HEK293 (cell line): ENCODE results near the gene PYGO2.

Source experiments
- CTCF ChIA-PET: fragments of 350-600 bp; formaldehyde crosslinking; extraction: SDS; loops from one replicate; lab custom pipeline; 2021; ENCODE audit warnings: antibody characterized with exemption; lab: Yijun Ruan, JAX
- POLR2A ChIA-PET: fragments of 300-600 bp; formaldehyde crosslinking; extraction: SDS; loops from one replicate; lab custom pipeline; 2020; ENCODE audit warnings: antibody characterized with exemption, inconsistent platforms; lab: Yijun Ruan, JAX
- H3K27ac ChIP-seq: fragments of 200-500 bp; sonication (Bioruptor generic); 2 replicates; pipeline ENCODE4 v1.5.1; 2014; ENCODE audit warnings: low read depth, low read length, control low read depth, inconsistent platforms; ENCODE audit errors: extremely low read depth
- H3K36me3 ChIP-seq, 2 experiments: fragments of 200-500 bp in 1 of 2; sonication (Bioruptor generic) in 1 of 2; 1 replicate in 1 of 2; 2 replicates in 1 of 2; pipeline ENCODE4 v1.5.1; 2014 to 2017; ENCODE audit warnings: inconsistent platforms in 2 of 2, low read length in 2 of 2; ENCODE audit not compliant: control insufficient read depth in 2 of 2, insufficient read depth in 1 of 2
- H3K4me1 ChIP-seq: fragments of 200-500 bp; sonication (Bioruptor generic); 2 replicates; pipeline ENCODE4 v1.5.1; 2014; ENCODE audit warnings: mild to moderate bottlenecking, low read length, inconsistent platforms; ENCODE audit not compliant: control insufficient read depth, insufficient read depth
- H3K4me3 ChIP-seq: 2 replicates; pipeline ENCODE4 v1.5.1; 2011; ENCODE audit warnings: low read depth, mild to moderate bottlenecking, control low read depth, low read length, moderate library complexity
- H3K9me3 ChIP-seq: fragments of 200-500 bp; sonication (Bioruptor generic); 2 replicates; pipeline ENCODE4 v1.5.1; 2014; ENCODE audit warnings: low read depth, low read length, inconsistent platforms; ENCODE audit not compliant: control insufficient read depth, insufficient read depth
- ELK4 ChIP-seq: IDR thresholded peaks from 2 replicates; pipeline ENCODE4 v1.6.1; 2011; ENCODE audit warnings: mild to moderate bottlenecking, low read depth, low read length, borderline replicate concordance
- GLI2 ChIP-seq: fragments of 450-650 bp; formaldehyde crosslinking; IDR thresholded peaks from 2 replicates; pipeline ENCODE4; 2017; ENCODE audit warnings: missing biosample characterization, missing genetic modification characterization, low read depth, borderline replicate concordance
- KLF1 ChIP-seq: fragments of 450-650 bp; formaldehyde crosslinking; IDR thresholded peaks from 2 replicates; pipeline ENCODE4 v1.5.1; 2016; ENCODE audit warnings: missing biosample characterization, missing genetic modification characterization
- PRDM6 ChIP-seq: fragments of 450-650 bp; formaldehyde crosslinking; IDR thresholded peaks from 2 replicates; pipeline ENCODE4 v1.5.1; 2017; ENCODE audit warnings: missing biosample characterization, missing genetic modification characterization
- RBAK ChIP-seq: fragments of 450-650 bp; formaldehyde crosslinking; IDR thresholded peaks from 2 replicates; pipeline ENCODE4 v1.5.1; 2016; ENCODE audit warnings: missing biosample characterization, missing genetic modification characterization
- SCRT1 ChIP-seq: fragments of 450-650 bp; formaldehyde crosslinking; IDR thresholded peaks from 2 replicates; pipeline ENCODE4 v1.5.1; 2016; ENCODE audit warnings: missing biosample characterization, missing genetic modification characterization, borderline replicate concordance
- ZBTB1 ChIP-seq: fragments of 450-650 bp; formaldehyde crosslinking; IDR thresholded peaks from 2 replicates; pipeline ENCODE4 v1.5.1; 2016; ENCODE audit warnings: missing biosample characterization, missing genetic modification characterization
- ZBTB8A ChIP-seq: fragments of 450-650 bp; formaldehyde crosslinking; IDR thresholded peaks from 2 replicates; pipeline ENCODE4 v1.5.1; 2016; ENCODE audit warnings: missing biosample characterization, missing genetic modification characterization
- ZEB2 ChIP-seq: fragments of 450-650 bp; formaldehyde crosslinking; IDR thresholded peaks from 2 replicates; pipeline ENCODE4 v1.5.1; 2016; ENCODE audit warnings: missing biosample characterization, missing genetic modification characterization
- ZNF175 ChIP-seq: fragments of 450-650 bp; formaldehyde crosslinking; IDR thresholded peaks from 2 replicates; pipeline ENCODE4 v1.5.1; 2016; ENCODE audit warnings: missing biosample characterization, missing genetic modification characterization
- ZNF18 ChIP-seq: fragments of 450-650 bp; formaldehyde crosslinking; IDR thresholded peaks from 2 replicates; pipeline ENCODE4 v1.5.1; 2016; ENCODE audit warnings: missing biosample characterization, missing genetic modification characterization
- ZNF280D ChIP-seq: fragments of 450-650 bp; formaldehyde crosslinking; IDR thresholded peaks from 2 replicates; pipeline ENCODE4 v1.5.1; 2016; ENCODE audit warnings: missing biosample characterization, missing genetic modification characterization
- ZNF292 ChIP-seq: fragments of 450-650 bp; formaldehyde crosslinking; IDR thresholded peaks from 2 replicates; pipeline ENCODE4 v1.5.1; 2016; ENCODE audit warnings: low read depth, missing biosample characterization, missing genetic modification characterization, borderline replicate concordance
- ZNF311 ChIP-seq: fragments of 450-650 bp; formaldehyde crosslinking; IDR thresholded peaks from 2 replicates; pipeline ENCODE4 v1.5.1; 2017; ENCODE audit warnings: missing biosample characterization, missing genetic modification characterization, borderline replicate concordance
- ZNF335 ChIP-seq: fragments of 450-650 bp; formaldehyde crosslinking; conservative IDR thresholded peaks from 2 replicates; pipeline ENCODE4 v1.5.1; 2016; ENCODE audit warnings: missing biosample characterization, missing genetic modification characterization
- ZNF416 ChIP-seq: fragments of 450-650 bp; formaldehyde crosslinking; IDR thresholded peaks from 2 replicates; pipeline ENCODE4 v1.5.1; 2016; ENCODE audit warnings: missing biosample characterization, missing genetic modification characterization
- ZNF473 ChIP-seq: fragments of 450-650 bp; formaldehyde crosslinking; IDR thresholded peaks from 2 replicates; pipeline ENCODE4 v1.5.1; 2017; ENCODE audit warnings: missing biosample characterization, missing genetic modification characterization
- ZNF510 ChIP-seq: fragments of 450-650 bp; formaldehyde crosslinking; IDR thresholded peaks from 2 replicates; pipeline ENCODE4 v1.5.1; 2018; ENCODE audit warnings: mild to moderate bottlenecking, missing genetic modification characterization, missing biosample characterization; ENCODE audit not compliant: insufficient replicate concordance
- ZNF521 ChIP-seq: fragments of 450-650 bp; formaldehyde crosslinking; IDR thresholded peaks from 2 replicates; pipeline ENCODE4 v1.5.1; 2017; ENCODE audit warnings: missing biosample characterization, mild to moderate bottlenecking, missing genetic modification characterization
- ZNF560 ChIP-seq: fragments of 450-650 bp; formaldehyde crosslinking; IDR thresholded peaks from 2 replicates; pipeline ENCODE4 v1.5.1; 2017; ENCODE audit warnings: missing biosample characterization, missing genetic modification characterization, borderline replicate concordance
- ZNF76 ChIP-seq: fragments of 450-650 bp; formaldehyde crosslinking; IDR thresholded peaks from 2 replicates; pipeline ENCODE4; 2016; ENCODE audit warnings: low read depth, missing biosample characterization, missing genetic modification characterization, borderline replicate concordance
- ZNF843 ChIP-seq: fragments of 450-650 bp; formaldehyde crosslinking; IDR thresholded peaks from 2 replicates; pipeline ENCODE4 v1.5.1; 2016; ENCODE audit warnings: missing biosample characterization, missing genetic modification characterization

PYGO2 gene

GRCh38 chr1:154931940-154932487 is 29.6 kb downstream of the PYGO2 start:
- Histone ChIP-seq H3K36me3 (peaks cover 4 to 34% of the 10 kb centered on the region in 2 experiments; a peak in 2 of 3 replicates), H3K4me3 (no peak overlapping the region), H3K4me1 (no peaks in the 10 kb centered on the region), H3K9me3 (no peaks in the 10 kb centered on the region), H3K27ac (no peak overlapping the region)
- POLR2A ChIA-PET: interaction anchor here (0.6 kb wide), 1 partner anchor 12 kb away, joined by 3 read pairs; no protein-coding TSS in a partner anchor
- CTCF ChIA-PET: interaction anchor here (0.7 to 1.1 kb wide), 2 partner anchors 41 to 54 kb away, joined by 4 to 6 read pairs; no protein-coding TSS in a partner anchor
- TF ChIP-seq ZNF311 (tag by site-specific recombination) (no peak), ZNF335 (tag by site-specific recombination) (peak; percentile 60), ZNF521 (tag by site-specific recombination) (no peak), ZNF175 (tag by site-specific recombination) (no peak), ZNF473 (tag by site-specific recombination) (no peak), KLF1 (tag by site-specific recombination) (0 out of 2 replicates have a peak, but pooled peaks have one; percentile 14)

GRCh38 chr1:154926201-154926600 is 35.4 kb downstream of the PYGO2 start:
- POLR2A ChIA-PET: no interaction called here
- peaks cover 4 to 70% of the 10 kb centered on the region in 2 experiments; a peak in 2 of 3 replicates for H3K36me3 ChIP-seq
- no peak for TF ChIP-seq ELK4
- TF ChIP-seq, all 188 proteins: peak for 0
- no peaks in the 10 kb centered on the region for H3K4me1 ChIP-seq
- H3K4me3 ChIP-seq: no peak overlapping the region
- H3K9me3 ChIP-seq: no peaks in the 10 kb centered on the region
- H3K27ac ChIP-seq: no peak overlapping the region
- CTCF ChIA-PET: interaction anchor here (0.5 kb wide), 1 partner anchor 87 kb away, joined by 3 read pairs; no protein-coding TSS in a partner anchor

GRCh38 chr1:154925335-154926170 is 36.0 kb downstream of the PYGO2 start:
- TF ChIP-seq ZNF76 (tag by site-specific recombination) (no peak), ZNF280D (no peak), SCRT1 (tag by site-specific recombination) (no peak), PRDM6 (tag by site-specific recombination) (no peak), RBAK (tag by site-specific recombination) (no peak), GLI2 (tag by site-specific recombination) (no peak), ZBTB8A (tag by site-specific recombination) (no peak), ZNF510 (tag by site-specific recombination) (no peak), ZNF843 (no peak), ZNF18 (no peak), ZNF292 (tag by site-specific recombination) (no peak), ZBTB1 (tag by site-specific recombination) (no peak), ZNF560 (tag by site-specific recombination) (no peak), ZEB2 (no peak), ZNF416 (tag by site-specific recombination) (no peak)
- no peak overlapping the region for H3K4me3 ChIP-seq
- no peak overlapping the region for H3K27ac ChIP-seq
- no peaks in the 10 kb centered on the region for H3K9me3 ChIP-seq
- no peaks in the 10 kb centered on the region for H3K4me1 ChIP-seq
- ChIA-PET CTCF (interaction anchor here (1.1 kb wide), 1 partner anchor 11 kb away, joined by 3 read pairs; the partner anchor contains the start of gene PMVK), POLR2A (no interaction called here)
- peaks cover 4 to 67% of the 10 kb centered on the region in 2 experiments; a peak in 2 of 3 replicates for H3K36me3 ChIP-seq
